Measurements from ENCODE around the gene YTHDC1. TPM values are rescaled to one million over a fixed set of nuclear protein-coding genes. Genes with fewer than 3 reads are reported as not detected.

YTHDC1 gene
- total RNA-seq, 1 experiment from 2014 or later, result 44.5 TPM

DNA sequence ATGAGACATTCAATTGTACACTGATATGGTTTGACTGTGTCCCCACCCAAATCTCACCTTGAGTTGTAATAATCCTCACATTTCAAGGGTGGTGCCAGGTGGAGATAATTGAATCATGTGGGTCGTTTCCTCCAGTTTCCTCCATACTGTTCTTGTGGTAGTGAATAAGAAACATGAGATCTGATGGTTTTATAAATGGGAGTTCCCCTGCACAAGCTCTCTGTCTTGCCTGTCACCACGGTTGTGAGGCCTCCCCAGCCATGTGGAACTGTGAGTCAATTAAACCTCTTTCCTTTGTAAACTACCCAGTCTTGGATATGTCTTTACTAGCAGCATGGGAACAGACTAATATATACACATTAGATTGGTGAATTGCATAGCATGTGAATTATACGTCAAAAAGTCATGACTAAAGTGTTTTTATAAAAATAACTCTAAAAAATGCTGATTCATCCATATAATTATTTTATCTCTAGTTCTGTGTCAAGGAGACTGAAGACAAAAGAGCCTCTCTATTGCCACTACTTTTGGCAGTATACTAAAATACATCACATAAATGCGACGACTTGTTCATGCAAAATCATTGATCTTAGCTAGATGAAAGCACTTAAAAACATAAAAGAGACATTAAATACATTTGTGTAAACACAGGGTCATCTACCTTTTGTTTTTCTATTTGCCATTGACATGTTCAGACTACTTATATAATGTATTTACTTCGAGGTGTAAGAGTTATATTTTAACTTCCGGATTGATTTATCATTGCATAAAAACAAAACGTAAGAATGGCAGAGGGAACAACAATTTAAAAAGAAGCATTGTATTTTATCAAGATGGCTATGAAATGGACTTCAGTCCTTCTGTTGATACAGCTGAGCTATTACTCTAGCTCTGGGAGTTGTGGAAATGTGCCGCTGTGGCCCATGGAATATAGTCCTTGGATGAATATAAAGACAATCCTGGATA lies 50.1 kb downstream of the YTHDC1 start:
- no peak overlapping the region for H3K27ac ChIP-seq (ENCODE audit: low read length)
- no peak for ATAC-seq
- H3K36me3 ChIP-seq (ENCODE audit: control insufficient read depth, insufficient read depth, low read length), result no peaks in the 10 kb centered on the region
- H3K27me3 ChIP-seq (ENCODE audit: control insufficient read depth, insufficient read depth, low read length), result no peaks in the 10 kb centered on the region
- CTCF ChIA-PET, result no interaction called here
- TF ChIP-seq, protein P1, sequence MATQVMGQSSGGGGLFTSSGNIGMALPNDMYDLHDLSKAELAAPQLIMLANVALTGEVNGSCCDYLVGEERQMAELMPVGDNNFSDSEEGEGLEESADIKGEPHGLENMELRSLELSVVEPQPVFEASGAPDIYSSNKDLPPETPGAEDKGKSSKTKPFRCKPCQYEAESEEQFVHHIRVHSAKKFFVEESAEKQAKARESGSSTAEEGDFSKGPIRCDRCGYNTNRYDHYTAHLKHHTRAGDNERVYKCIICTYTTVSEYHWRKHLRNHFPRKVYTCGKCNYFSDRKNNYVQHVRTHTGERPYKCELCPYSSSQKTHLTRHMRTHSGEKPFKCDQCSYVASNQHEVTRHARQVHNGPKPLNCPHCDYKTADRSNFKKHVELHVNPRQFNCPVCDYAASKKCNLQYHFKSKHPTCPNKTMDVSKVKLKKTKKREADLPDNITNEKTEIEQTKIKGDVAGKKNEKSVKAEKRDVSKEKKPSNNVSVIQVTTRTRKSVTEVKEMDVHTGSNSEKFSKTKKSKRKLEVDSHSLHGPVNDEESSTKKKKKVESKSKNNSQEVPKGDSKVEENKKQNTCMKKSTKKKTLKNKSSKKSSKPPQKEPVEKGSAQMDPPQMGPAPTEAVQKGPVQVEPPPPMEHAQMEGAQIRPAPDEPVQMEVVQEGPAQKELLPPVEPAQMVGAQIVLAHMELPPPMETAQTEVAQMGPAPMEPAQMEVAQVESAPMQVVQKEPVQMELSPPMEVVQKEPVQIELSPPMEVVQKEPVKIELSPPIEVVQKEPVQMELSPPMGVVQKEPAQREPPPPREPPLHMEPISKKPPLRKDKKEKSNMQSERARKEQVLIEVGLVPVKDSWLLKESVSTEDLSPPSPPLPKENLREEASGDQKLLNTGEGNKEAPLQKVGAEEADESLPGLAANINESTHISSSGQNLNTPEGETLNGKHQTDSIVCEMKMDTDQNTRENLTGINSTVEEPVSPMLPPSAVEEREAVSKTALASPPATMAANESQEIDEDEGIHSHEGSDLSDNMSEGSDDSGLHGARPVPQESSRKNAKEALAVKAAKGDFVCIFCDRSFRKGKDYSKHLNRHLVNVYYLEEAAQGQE (IDR thresholded peaks at IDR 0.05; ENCODE audit: insufficient read depth in 1 of 2, low read depth in 2 of 2, low read length in 1 of 2), result no peak
- TF ChIP-seq, protein P2, sequence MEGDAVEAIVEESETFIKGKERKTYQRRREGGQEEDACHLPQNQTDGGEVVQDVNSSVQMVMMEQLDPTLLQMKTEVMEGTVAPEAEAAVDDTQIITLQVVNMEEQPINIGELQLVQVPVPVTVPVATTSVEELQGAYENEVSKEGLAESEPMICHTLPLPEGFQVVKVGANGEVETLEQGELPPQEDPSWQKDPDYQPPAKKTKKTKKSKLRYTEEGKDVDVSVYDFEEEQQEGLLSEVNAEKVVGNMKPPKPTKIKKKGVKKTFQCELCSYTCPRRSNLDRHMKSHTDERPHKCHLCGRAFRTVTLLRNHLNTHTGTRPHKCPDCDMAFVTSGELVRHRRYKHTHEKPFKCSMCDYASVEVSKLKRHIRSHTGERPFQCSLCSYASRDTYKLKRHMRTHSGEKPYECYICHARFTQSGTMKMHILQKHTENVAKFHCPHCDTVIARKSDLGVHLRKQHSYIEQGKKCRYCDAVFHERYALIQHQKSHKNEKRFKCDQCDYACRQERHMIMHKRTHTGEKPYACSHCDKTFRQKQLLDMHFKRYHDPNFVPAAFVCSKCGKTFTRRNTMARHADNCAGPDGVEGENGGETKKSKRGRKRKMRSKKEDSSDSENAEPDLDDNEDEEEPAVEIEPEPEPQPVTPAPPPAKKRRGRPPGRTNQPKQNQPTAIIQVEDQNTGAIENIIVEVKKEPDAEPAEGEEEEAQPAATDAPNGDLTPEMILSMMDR (IDR thresholded peaks at IDR 0.05), result no peak
- TF ChIP-seq TCF7L2 (IDR thresholded peaks at IDR 0.05; ENCODE audit: low read depth, low read length) (no peak), SIN3A (IDR thresholded peaks at IDR 0.05; ENCODE audit: borderline replicate concordance, insufficient read depth, low read depth, low read length) (no peak), POLR2AphosphoS5 (IDR thresholded peaks at IDR 0.05; ENCODE audit: low read depth, low read length) (no peak)
- POLR2A ChIA-PET, result no interaction called here
- no TSS peak for BruUV-seq (replicated peaks)
- H3K9me3 ChIP-seq (ENCODE audit: control insufficient read depth, insufficient read depth, low read depth, low read length), result no peaks in the 10 kb centered on the region
- H3K4me1 ChIP-seq (ENCODE audit: control insufficient read depth, insufficient read depth, low read length), result no peaks in the 10 kb centered on the region
- intact Hi-C loops (cut with micrococcal nuclease; ENCODE audit: unreplicated experiment) (no loop called here), in situ Hi-C loops (cut with HindIII; ENCODE audit: low pct_unique_long_range_greater_than_20kb, low sequenced_read_pairs) (no loop called here)
- no peak for DNase-seq (ENCODE audit: low read depth, low spot score)
- H3K4me3 ChIP-seq (ENCODE audit: low read depth in 2 of 2, low read length in 2 of 2), result no peak overlapping the region

DNA sequence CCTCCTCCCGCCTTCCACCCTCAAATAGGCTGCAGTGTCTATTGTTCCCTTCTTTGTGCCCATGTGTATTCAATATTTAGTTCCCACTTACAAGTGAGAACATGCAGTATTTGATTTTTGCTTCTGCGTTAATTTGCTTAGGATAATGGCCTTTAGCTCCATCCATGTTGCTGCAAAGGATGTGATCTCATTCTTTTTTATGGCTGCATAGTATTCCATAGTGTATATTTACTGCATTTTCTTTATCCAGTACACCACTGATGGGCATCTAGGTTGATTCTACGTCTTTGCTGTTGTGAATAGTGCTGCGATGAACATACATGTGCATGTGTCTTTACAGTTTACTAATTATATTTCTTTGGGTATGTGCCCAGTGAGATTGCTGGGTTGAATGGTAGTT lies 52.8 kb downstream of the YTHDC1 start:
- no peak for DNase-seq (ENCODE audit: low read depth, low spot score)
- TF ChIP-seq, protein P2 (IDR thresholded peaks at IDR 0.05), result no peak
- TF ChIP-seq TCF7L2 (IDR thresholded peaks at IDR 0.05; ENCODE audit: low read depth, low read length), result no peak
- no peak for TF ChIP-seq SIN3A (IDR thresholded peaks at IDR 0.05; ENCODE audit: borderline replicate concordance, insufficient read depth, low read depth, low read length)
- no peak for TF ChIP-seq POLR2AphosphoS5 (IDR thresholded peaks at IDR 0.05; ENCODE audit: low read depth, low read length)
- TF ChIP-seq, protein P1 (IDR thresholded peaks at IDR 0.05; ENCODE audit: insufficient read depth in 1 of 2, low read depth in 2 of 2, low read length in 1 of 2), result no peak
- Histone ChIP-seq H3K4me1 (ENCODE audit: control insufficient read depth, insufficient read depth, low read length) (no peaks in the 10 kb centered on the region), H3K27me3 (ENCODE audit: control insufficient read depth, insufficient read depth, low read length) (no peaks in the 10 kb centered on the region), H3K36me3 (ENCODE audit: control insufficient read depth, insufficient read depth, low read length) (no peaks in the 10 kb centered on the region), H3K27ac (ENCODE audit: low read length) (no peak overlapping the region), H3K4me3 (ENCODE audit: low read depth in 2 of 2, low read length in 2 of 2) (no peak overlapping the region), H3K9me3 (ENCODE audit: control insufficient read depth, insufficient read depth, low read depth, low read length) (no peaks in the 10 kb centered on the region)
- intact Hi-C loops (cut with micrococcal nuclease; ENCODE audit: unreplicated experiment) (no loop called here), in situ Hi-C loops (cut with HindIII; ENCODE audit: low pct_unique_long_range_greater_than_20kb, low sequenced_read_pairs) (no loop called here)
- BruUV-seq (replicated peaks), result no TSS peak
- ATAC-seq, result no peak
- CTCF ChIA-PET, result no interaction called here
- POLR2A ChIA-PET, result no interaction called here

Data from Panc1 (cell line).